Stimulated activated CD4-positive, alpha-beta T cell treated with anti-CD3 and anti-CD28 coated beads, TNF-alpha, amount 100 ng/mL, for 1 hour (primary cell): ENCODE data around the gene BFSP2.

ENCODE experiments used
- DNase-seq, 3 donors: peaks; one replicate each; pipeline ENCODE4 v3.0.0-alpha.2; 2020; ENCODE audit warnings: low read depth in 3 of 3, low spot score in 1 of 3

The BFSP2 gene

GRCh38 chr3:133383175-133383574, 16.7 kb upstream of the BFSP2 start:
- DNase-seq = no peak

DNA sequence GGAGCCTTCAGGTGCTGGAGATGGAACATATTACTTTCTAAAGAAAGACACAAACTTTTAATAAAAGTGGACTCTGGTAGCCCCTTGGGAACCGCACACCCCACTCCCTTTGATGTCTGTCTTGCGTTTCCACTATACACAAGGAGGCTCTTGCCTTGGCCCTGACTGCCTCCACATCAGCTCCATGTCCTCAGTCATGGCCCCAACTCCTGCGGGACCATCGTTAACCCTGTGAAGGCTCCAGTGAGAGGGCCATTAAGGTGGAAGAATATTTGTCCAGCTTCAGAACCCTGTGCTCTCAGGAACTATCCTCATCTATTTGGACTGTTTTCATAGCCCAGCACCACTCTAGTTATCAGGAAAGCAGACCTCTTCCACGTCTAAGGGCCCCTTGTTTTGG, 16.1 kb upstream of the BFSP2 start:
- DNase-seq = no peak

- DNase-seq = no peak
These were observed 15.4 kb upstream of the BFSP2 start for GRCh38 chr3:133384331-133385027.

DNA sequence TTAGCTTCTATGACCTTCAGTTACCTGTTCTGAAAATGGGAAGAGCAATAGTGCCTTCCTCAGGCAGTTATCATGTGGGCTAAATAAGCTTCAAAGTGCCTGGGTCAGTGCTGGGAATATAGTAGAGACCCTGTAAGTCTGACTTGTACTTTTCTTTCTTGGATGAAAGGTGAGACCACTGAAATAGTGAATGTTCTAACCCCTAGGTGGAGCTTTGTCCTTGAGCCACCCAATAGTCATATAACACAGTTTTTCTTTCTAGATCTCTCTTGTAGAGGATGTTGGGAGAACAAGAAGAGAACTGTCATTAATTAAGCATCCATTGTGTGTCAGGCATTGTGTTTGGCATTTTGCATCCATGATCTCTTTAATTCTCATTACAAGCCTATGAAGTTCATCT, 13.0 kb upstream of the BFSP2 start:
- no peak for DNase-seq

GRCh38 chr3:133387341-133387740, 12.5 kb upstream of the BFSP2 start:
- DNase-seq = no peak

GRCh38 chr3:133388696-133389395, 11.0 kb upstream of the BFSP2 start:
- no peak for DNase-seq

DNA sequence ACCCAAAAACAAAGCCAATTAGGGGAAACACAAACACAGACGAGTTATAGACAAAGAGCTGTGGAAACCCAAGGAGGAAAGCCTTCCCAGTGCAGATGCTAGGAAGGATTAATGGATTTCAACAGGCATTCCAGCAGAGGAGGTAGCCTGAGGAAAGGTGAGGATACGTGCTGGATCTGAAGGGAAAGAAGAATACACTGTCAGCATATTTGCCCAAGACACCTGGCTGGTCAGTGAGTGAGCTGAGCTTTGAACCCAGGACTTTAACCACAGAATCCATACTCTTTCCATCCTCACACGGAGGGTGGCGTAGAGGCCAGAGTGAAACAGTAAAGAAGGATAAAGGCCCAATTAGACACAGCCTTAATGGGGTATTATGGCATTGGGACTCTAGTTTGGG, 9.1 kb upstream of the BFSP2 start:
- no peak for DNase-seq

GRCh38 chr3:133393204-133393603, 6.7 kb upstream of the BFSP2 start:
- no peak for DNase-seq

DNA sequence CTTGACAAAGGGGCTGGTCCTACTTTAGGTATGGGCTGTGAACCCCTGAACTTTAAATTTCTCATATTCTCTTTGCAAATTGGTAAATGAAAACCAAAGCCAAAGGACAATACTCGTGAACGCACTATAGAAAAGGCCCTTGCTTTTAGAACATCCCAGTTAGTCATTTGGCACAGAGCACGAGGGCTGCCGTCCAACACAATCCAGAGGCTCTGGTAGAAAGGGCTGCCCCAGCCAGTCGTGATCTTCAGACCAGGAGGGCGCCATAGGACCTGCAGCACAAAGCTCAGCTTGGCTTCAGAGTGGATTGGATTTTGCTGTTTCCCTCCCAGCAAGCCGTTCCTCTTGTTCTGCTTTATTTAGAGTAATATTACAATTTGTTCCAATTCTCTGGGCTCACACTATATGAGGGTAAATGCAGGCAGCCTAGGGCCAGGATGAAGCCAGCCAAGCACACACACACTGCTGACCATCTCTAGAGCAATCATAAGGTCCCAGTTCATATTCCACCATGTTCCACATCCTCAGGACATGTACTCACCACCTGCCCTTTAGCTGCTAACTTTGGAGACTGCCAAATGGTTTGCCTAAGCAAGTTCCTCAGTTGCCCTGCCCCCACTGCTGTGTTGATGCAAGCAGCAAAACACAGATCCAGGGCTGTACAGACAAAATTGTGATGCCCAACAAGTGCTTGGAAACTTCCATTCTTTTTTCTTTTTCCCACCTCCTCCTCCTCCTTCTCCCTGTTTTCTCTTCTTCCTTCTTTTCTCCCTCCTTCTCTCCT, 6.0 kb upstream of the BFSP2 start:
- no peak for DNase-seq

DNA sequence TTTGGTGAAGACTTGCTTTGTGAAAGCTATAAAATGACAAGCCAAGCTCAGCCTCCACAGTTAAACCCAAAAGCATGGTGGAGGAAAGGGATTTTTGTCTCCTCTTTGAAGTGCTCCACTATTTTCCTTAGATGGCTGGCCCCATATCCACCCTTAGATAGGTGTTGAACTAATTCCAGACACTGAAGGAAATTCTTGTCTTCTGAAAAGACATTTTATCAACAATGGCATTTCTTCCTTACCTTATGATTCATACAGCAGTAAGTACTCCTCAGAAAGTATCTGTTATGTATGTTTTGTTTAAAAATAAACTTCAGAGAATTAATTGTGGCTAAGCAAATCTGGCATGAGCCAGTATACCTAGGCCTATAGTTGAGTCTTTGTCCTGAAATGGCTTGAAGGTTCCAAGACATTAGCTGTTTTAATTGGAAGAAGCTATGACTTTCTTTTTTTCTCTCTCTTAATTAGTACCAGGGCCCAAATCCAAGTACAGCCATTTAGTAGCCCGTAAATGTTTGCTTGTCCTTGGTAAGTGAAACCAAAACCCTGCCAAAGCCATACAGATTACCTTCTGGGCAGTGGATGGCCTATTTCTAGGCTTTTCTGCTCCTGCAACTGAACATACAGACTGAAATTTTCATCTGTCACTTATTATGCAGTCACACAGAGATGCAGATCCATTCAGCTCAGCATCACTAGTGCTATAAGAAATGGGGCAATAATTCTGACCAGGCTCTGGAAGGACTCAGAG, 5.1 kb upstream of the BFSP2 start:
- no peak for DNase-seq

DNA sequence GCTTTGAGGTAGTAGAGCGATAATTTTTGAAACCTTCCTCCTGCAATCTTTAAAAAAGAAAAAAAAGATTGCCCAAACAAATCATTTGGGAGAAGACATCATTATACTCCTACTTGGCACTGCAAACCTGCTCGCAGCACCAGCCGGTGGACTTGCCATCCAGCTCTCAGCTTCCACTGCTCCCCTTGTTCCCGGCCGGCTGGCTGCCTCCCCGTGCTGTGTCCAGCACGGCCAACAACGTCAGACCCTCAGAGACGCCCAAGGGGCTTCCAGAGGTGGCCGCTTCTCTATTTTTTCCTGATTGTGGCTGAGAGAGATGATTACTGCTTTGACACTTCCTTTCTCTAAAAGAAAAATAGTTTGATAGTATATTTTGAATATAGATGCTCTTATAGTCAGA, 3.0 kb upstream of the BFSP2 start:
- no peak for DNase-seq

GRCh38 chr3:133401374-133402135, 1.7 kb downstream of the BFSP2 start:
- no peak for DNase-seq

GRCh38 chr3:133404920-133405319, 5.1 kb downstream of the BFSP2 start:
- DNase-seq = no peak

DNA sequence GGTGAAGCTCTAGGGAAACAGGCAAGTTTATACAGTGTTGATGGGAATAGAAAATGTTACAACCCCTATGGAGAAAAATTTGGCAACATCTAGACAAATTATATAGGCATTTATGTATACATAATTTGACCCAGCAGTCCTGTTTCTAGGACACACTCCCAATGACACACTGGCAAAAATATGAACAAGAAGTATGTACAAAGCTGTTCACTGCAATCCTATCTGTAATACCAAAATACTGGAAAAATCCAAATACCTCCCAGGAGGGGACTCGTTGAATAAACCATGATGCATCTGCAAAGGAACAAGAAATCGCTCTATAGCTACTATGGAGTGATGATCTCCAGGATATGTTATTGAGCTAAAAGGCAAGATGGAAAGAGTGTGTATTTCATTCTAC, 8.5 kb downstream of the BFSP2 start:
- DNase-seq = no peak

DNA sequence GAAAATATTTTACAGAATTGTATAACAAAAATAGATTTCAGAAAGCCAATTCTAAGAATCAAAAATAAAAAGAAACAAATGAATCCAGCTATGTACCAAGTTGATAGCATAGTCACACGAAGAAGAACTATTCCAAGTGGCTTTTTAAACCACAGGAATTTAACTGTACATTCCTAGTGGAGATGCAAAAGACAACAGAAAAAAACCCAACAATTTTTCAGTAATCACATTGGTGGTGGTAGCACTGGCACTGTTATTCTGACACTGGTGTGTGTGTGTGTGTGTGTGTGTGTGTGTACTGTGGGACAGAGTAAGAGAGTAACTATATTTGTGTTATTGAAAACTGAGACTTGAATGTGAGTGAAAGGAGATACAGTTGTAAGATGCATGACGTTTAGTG, 9.1 kb downstream of the BFSP2 start:
- no peak for DNase-seq

DNA sequence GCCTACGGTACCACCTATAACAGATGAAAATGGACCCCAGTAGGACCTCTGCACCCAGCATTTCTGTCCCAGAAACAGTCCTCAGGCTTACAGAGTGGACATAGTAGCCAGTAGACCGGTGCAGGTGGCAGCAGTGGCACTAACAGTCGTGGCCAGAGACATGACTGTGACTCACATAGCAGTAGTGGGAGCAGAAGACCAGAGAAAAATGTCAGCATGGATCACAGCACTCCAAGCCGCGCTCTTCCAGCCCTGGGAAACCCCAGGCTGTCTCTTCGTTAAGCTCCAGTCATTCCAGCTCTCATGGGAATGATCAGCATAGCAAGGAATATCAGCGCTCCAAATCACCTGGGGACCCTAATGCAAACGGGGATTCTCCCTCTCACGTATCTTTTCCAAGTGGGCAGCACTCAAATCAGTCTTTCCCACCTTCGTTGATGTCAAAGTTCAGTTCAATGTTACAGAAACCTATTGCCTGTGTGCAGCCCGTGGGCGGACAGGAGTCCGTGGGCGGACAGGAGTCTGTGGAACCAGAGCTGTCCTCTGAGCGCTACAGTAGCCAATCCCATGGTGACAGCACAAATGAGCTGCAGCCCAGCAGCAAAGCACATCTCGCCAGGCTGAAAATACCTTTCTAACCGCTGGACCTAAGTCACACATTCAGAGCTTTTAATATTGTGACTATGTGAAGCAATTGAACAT, 10.5 kb downstream of the BFSP2 start:
- DNase-seq = no peak

DNA sequence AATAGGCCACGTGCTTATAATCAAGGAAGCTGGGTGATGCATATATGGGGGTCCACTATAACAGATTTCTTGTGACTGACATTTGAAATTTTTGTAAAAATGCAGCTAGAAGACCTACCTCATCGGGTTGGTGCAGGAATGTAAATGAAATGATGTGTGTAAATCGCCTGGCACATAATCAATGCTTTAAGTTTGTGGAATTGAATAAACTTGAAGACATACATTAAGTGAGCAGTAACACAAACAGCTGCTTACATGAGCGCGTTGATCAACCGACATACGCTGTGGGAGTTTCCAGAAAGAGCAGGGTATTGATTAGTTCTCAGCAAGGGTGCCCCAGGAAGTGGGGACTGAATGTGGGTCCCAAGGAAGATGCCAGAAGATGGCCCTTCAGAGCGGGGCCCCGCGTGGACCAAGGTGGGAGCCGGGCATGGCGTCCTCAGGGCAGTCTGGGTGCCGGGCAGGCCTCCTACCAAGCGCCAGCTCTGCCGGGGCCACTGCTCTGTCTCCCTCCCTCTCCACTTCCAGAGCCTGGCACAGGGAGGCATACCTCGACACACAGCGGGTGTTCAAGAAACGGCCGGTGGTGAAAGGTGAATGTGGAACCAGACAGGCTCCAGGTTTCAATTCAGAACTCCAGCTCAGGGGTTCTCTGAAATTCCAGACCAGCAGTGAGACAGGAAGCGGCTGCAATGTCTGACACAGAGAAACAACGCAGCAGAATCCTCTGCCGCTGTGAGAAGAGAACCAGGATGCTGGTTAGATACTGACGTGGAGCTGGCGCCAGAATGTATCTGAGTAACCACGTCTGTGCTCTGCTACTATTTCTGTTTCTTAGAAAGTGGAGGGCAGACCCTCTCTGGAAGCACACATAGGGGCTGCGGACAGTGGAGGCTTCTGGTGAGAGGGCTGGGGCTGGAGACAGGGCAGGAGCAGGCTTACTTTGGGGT, 12.6 kb downstream of the BFSP2 start:
- no peak for DNase-seq

DNA sequence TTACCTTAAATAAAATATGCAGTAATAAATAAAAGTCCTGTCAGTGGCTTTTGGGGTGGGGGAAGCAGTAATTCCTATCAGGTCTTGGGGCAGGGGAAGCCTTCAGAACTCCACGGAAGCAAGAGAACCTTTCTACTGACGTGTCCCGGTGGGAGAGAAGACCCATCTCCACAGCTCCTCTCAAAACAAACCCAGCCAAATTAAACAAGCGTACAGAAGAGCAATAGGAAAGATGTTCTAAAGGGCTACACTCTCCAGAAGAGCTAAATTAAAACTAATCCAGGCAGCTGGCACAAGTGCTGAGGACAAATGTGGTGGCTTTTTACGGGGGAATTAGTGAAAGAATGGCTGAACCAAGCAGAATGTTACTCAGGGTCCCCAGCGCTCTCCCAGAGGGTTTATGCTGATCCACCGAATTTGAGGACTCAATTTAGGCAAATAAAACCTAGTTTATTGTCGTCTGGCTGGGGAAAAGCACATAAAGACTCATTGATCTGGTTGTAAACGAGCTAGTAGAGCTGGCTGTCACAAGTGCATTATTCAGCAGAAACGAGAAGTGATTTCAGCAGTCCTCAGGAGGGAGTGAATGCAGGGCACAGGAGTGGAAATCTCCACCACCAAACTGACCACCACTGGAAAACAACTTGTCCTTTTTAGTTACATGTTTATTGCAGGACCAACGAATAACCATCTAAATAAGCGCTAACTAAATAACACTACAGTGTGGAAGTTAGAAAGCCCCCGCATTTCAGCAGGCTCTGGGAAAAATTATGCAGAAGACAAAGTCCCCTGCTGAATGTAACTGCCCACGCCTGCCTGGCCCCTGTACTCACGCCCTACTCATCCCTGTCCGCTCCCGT, 13.5 kb downstream of the BFSP2 start:
- DNase-seq = no peak
